Upper lobe of left lung (tissue), 6 donors: Measurements from ENCODE around the gene RASGRF2. TPM values are rescaled to one million over a fixed set of nuclear protein-coding genes. Genes with fewer than 3 reads are reported as not detected.

Experiments
- ATAC-seq, 2 donors: fragments of 200-7000 bp; cut with Tn5 transposase; one replicate each; pipeline ENCODE4 v1.9.1; 2022; ENCODE audit warnings: mild to moderate bottlenecking in 2 of 2, moderate library complexity in 2 of 2; ENCODE audit not compliant: low FRiP score in 2 of 2
- DNase-seq, 2 donors: peaks; one replicate each; pipeline ENCODE4 v3.0.0-alpha.2; 2019 to 2020
- H3K27ac ChIP-seq, 4 donors: fragments of 200-600 bp; sonication (generic); one replicate each; pipeline ENCODE4 v1.5.1; 2016 to 2019
- H3K27me3 ChIP-seq, 4 donors: fragments of 200-600 bp; sonication (generic); one replicate each; pipeline ENCODE4 v1.5.1; 2017 to 2019
- H3K36me3 ChIP-seq, 4 donors: fragments of 200-600 bp; sonication (generic); one replicate each; pipeline ENCODE4 v1.5.1; 2016 to 2019
- H3K4me1 ChIP-seq, 4 donors: fragments of 200-600 bp; sonication (generic); one replicate each; pipeline ENCODE4 v1.5.1; 2018 to 2019
- H3K4me3 ChIP-seq, 4 donors: fragments of 200-600 bp; sonication (generic); one replicate each; pipeline ENCODE4 v1.5.1; 2017 to 2019; ENCODE audit warnings: mild to moderate bottlenecking in 2 of 4, moderate library complexity in 1 of 4
- H3K9me3 ChIP-seq, 4 donors: fragments of 200-600 bp; sonication (generic); one replicate each; pipeline ENCODE4 v1.5.1; 2018 to 2019
- EP300 ChIP-seq, 4 donors: sonication (generic); formaldehyde crosslinking; IDR thresholded peaks; one replicate each; pipeline ENCODE4 v1.5.1; 2017; ENCODE audit warnings: antibody characterized with exemption in 4 of 4, control low read depth in 2 of 4
- POLR2A ChIP-seq, 4 donors: fragments of 450-650 bp; IDR thresholded peaks; one replicate each; pipeline ENCODE4 v1.5.1; 2016 to 2017; ENCODE audit warnings: antibody characterized with exemption in 4 of 4, mild to moderate bottlenecking in 2 of 4
- POLR2AphosphoS5 ChIP-seq, 2 donors: sonication (generic); formaldehyde crosslinking; IDR thresholded peaks; one replicate each; pipeline ENCODE4 v1.5.1; 2017; ENCODE audit warnings: antibody characterized with exemption in 2 of 2
- WGBS, 2 donors: methylation state at CpG; one replicate each; pipeline ENCODE4 v1.1.5; 2017 to 2018; 5-methylcytosine and 5-hydroxymethylcytosine counted together
- total RNA-seq, 6 donors: library from RNA; depleted of rRNA in 4 of 6; stranded (reverse); fragments of >200 nt in 4 of 6; gene quantifications; one replicate each; pipeline versions ENCODE4 v1.1.0 to v1.2.1, GENCODE V29; 2016 to 2021
- TF ChIP-seq, protein P1 (sequence below), 6 experiments: fragments of 450-650 bp in 4 of 6; fragments of 200-600 bp in 2 of 6; sonication (generic) in 2 of 6; IDR thresholded peaks; one replicate each; pipeline ENCODE4 v1.5.1; 2016 to 2019; ENCODE audit warnings: antibody characterized with exemption in 6 of 6
- donor health status: DM: no; HTN: no; CAD: no; lungs with moderate emphysema.
- donor health status: DM: no; HTN: yes; CAD: no; lungs with severe emphysema.

RASGRF2 gene
- total RNA-seq, 6 donors from 2014 or later: 1.5 to 10.5 (median 4.9) TPM

DNA sequence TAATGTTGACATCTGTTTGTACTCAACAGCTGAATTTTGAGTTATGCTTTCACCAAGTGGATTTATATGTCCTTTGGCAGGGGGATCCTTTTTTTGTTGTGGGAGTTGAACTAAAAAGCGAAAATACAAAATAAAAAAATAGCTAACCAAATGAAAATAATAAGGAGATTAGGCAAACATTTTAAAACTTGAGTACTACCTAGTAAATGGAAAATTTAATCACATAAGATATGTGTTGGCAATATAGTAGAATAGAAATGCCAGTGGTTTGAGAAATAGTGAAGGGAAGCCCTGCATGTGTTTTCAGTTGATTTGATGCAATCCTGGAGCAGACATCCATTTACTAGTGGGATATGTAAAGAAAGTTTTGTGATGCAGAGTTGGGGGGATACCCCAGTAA, 98.0 kb downstream of the RASGRF2 start:
- 91 to 93% methylated on average over 1 of the region's 1 CpG for WGBS, 2 donors
- no peaks in the 10 kb centered on the region for H3K36me3 ChIP-seq
- H3K27me3 ChIP-seq: no peaks in the 10 kb centered on the region
- no peak overlapping the region for H3K4me3 ChIP-seq
- H3K27ac ChIP-seq: no peak overlapping the region
- TF ChIP-seq, protein P1, sequence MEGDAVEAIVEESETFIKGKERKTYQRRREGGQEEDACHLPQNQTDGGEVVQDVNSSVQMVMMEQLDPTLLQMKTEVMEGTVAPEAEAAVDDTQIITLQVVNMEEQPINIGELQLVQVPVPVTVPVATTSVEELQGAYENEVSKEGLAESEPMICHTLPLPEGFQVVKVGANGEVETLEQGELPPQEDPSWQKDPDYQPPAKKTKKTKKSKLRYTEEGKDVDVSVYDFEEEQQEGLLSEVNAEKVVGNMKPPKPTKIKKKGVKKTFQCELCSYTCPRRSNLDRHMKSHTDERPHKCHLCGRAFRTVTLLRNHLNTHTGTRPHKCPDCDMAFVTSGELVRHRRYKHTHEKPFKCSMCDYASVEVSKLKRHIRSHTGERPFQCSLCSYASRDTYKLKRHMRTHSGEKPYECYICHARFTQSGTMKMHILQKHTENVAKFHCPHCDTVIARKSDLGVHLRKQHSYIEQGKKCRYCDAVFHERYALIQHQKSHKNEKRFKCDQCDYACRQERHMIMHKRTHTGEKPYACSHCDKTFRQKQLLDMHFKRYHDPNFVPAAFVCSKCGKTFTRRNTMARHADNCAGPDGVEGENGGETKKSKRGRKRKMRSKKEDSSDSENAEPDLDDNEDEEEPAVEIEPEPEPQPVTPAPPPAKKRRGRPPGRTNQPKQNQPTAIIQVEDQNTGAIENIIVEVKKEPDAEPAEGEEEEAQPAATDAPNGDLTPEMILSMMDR (IDR thresholded peaks at IDR 0.05): no peak
- no peak for TF ChIP-seq POLR2A (IDR thresholded peaks at IDR 0.05)
- no peak for TF ChIP-seq EP300 (IDR thresholded peaks at IDR 0.05)
- TF ChIP-seq POLR2AphosphoS5 (IDR thresholded peaks at IDR 0.05): no peak
- H3K4me1 ChIP-seq: no peaks in the 10 kb centered on the region
- H3K9me3 ChIP-seq: no peaks in the 10 kb centered on the region
- DNase-seq (no peak), ATAC-seq (no peak)

DNA sequence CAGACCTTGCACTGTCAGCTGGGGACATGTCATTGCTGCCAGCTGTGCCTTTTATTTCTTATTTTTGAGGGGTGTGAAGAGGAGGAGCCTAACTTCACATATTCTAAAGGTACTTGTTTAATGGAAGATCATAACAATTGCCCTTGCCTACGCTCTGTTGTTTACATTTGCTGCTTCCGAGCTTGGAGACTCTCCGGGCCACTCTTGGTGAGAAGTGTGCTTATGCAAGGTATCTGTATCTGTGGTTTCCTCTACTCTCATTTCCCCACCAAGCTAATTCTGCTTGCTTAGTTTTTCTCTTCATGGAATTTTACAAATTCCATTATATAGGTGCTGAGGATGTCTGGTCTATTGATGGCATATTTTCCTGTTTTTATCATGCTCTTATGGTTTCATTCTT, 105.3 kb downstream of the RASGRF2 start:
- no peak for TF ChIP-seq POLR2A (IDR thresholded peaks at IDR 0.05)
- TF ChIP-seq POLR2AphosphoS5 (IDR thresholded peaks at IDR 0.05): no peak
- TF ChIP-seq, protein P1 (IDR thresholded peaks at IDR 0.05): no peak
- TF ChIP-seq EP300 (IDR thresholded peaks at IDR 0.05): no peak
- Histone ChIP-seq H3K27me3 (no peaks in the 10 kb centered on the region), H3K27ac (no peak overlapping the region), H3K4me3 (no peak overlapping the region), H3K4me1 (no peaks in the 10 kb centered on the region), H3K9me3 (no peaks in the 10 kb centered on the region), H3K36me3 (no peaks in the 10 kb centered on the region)
- WGBS, 2 donors: 29 to 41% methylated on average over 3 of the region's 3 CpGs
- DNase-seq (no peak), ATAC-seq (no peak)

DNA sequence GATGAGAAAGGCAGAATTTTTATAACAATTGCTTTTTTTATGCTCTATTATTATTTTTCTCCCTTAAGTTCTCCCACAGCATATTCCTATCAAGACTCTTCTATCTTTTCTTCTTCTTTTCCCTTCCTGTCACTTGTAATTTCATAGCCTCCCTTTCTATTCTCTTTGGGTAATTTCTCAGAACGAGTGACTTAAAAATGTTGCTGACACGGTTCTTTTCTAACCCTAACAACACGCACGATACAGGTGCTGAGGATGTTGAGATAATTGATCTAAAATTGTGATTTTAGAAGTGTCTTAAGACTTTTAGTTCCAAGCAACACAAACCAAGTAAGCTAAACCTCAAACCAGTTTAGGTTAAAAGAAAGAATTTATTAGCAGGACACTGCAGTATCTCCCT, 105.9 kb downstream of the RASGRF2 start:
- DNase-seq (no peak), ATAC-seq (no peak)
- Histone ChIP-seq H3K36me3 (no peaks in the 10 kb centered on the region), H3K9me3 (no peaks in the 10 kb centered on the region), H3K27ac (no peak overlapping the region), H3K4me3 (no peak overlapping the region), H3K27me3 (no peaks in the 10 kb centered on the region), H3K4me1 (no peaks in the 10 kb centered on the region)
- 96 to 97% methylated on average over 4 of the region's 4 CpGs for WGBS, 2 donors
- TF ChIP-seq POLR2A (IDR thresholded peaks at IDR 0.05) (no peak), EP300 (IDR thresholded peaks at IDR 0.05) (no peak)
- TF ChIP-seq, protein P1 (IDR thresholded peaks at IDR 0.05): no peak

DNA sequence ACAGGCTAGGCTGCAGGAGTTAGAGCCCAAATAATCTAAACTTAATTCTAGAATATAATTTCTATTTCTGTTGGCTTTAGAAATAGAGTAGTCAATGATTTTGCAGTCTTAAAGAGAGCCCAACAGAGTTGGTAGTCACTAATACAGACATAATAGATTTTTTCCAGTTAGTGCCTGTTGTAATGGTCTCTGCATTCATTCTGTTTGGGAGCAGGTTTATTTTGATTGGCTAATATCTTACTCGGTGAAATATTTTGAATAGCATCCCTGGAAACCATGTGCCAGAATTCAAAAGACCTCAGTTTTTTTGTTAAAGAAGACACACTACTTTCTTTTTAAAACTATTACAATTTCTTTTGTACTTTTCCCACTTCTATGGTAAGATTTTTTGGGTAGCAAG, 107.2 kb downstream of the RASGRF2 start:
- ATAC-seq (no peak), DNase-seq (no peak)
- Histone ChIP-seq H3K27ac (no peak overlapping the region), H3K27me3 (no peaks in the 10 kb centered on the region), H3K9me3 (no peaks in the 10 kb centered on the region), H3K36me3 (no peaks in the 10 kb centered on the region), H3K4me3 (no peak overlapping the region), H3K4me1 (no peaks in the 10 kb centered on the region)
- TF ChIP-seq, protein P1 (IDR thresholded peaks at IDR 0.05): no peak
- TF ChIP-seq POLR2A (IDR thresholded peaks at IDR 0.05): no peak
- no peak for TF ChIP-seq EP300 (IDR thresholded peaks at IDR 0.05)
- TF ChIP-seq POLR2AphosphoS5 (IDR thresholded peaks at IDR 0.05): no peak
- 76 to 81% methylated on average over 1 of the region's 1 CpG for WGBS, 2 donors

DNA sequence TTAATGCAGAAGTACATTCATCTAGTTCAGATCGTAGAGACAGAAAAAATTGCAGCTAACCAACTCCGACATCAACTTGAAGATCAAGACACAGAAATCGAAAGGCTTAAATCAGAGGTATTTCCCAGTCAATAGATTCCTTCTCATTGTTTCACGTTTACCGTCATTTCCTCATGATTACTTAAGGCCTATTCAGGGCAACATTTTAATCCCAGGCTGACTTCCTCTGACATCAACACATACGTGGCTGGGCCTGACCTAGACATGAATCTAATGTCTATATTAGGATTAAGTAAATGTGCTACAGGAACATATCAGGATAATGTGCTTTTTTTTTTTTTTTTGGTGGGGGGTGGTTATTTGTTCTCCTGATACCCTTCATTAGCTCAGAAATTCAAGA, 107.9 kb downstream of the RASGRF2 start:
- Histone ChIP-seq H3K4me3 (no peak overlapping the region), H3K9me3 (no peaks in the 10 kb centered on the region), H3K27ac (no peak overlapping the region), H3K27me3 (no peaks in the 10 kb centered on the region), H3K4me1 (no peaks in the 10 kb centered on the region), H3K36me3 (no peaks in the 10 kb centered on the region)
- WGBS, 2 donors: 72 to 76% methylated on average over 6 of the region's 6 CpGs
- ATAC-seq (no peak), DNase-seq (no peak)
- TF ChIP-seq, protein P1 (IDR thresholded peaks at IDR 0.05): no peak
- TF ChIP-seq POLR2A (IDR thresholded peaks at IDR 0.05): no peak
- TF ChIP-seq POLR2AphosphoS5 (IDR thresholded peaks at IDR 0.05): no peak
- TF ChIP-seq EP300 (IDR thresholded peaks at IDR 0.05): no peak
